ENCODE measurements around the gene FAAH. TPM values are rescaled to one million over a fixed set of nuclear protein-coding genes. Genes with fewer than 3 reads are reported as not detected.

The FAAH gene
- total and polyA plus RNA-seq, 2 donors (not counting 1 experiment from before 2014, with no cell fraction given), result 0.61 to 1.7 TPM

- no peaks in the 10 kb centered on the region for H3K27me3 ChIP-seq (ENCODE audit: control insufficient read depth, insufficient read depth, low read length)
- H2AFZ ChIP-seq (ENCODE audit: low read length), result no peak overlapping the region
- TF ChIP-seq, protein P1, sequence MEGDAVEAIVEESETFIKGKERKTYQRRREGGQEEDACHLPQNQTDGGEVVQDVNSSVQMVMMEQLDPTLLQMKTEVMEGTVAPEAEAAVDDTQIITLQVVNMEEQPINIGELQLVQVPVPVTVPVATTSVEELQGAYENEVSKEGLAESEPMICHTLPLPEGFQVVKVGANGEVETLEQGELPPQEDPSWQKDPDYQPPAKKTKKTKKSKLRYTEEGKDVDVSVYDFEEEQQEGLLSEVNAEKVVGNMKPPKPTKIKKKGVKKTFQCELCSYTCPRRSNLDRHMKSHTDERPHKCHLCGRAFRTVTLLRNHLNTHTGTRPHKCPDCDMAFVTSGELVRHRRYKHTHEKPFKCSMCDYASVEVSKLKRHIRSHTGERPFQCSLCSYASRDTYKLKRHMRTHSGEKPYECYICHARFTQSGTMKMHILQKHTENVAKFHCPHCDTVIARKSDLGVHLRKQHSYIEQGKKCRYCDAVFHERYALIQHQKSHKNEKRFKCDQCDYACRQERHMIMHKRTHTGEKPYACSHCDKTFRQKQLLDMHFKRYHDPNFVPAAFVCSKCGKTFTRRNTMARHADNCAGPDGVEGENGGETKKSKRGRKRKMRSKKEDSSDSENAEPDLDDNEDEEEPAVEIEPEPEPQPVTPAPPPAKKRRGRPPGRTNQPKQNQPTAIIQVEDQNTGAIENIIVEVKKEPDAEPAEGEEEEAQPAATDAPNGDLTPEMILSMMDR (conservative IDR thresholded peaks at IDR 0.05 in 1 of 2, IDR thresholded peaks at IDR 0.05 in 1 of 2; ENCODE audit: low read depth in 1 of 2, low read length in 2 of 2), result no peak
- no peak for TF ChIP-seq EZH2 (IDR thresholded peaks at IDR 0.05; ENCODE audit: low read length, missing control alignments)
- H3K79me2 ChIP-seq (ENCODE audit: control insufficient read depth, insufficient read depth, low read length), result no peaks in the 10 kb centered on the region
- H3K9ac ChIP-seq (ENCODE audit: insufficient read depth, low read length), result no peak overlapping the region
- H3K9me3 ChIP-seq (ENCODE audit: control insufficient read depth, insufficient read depth, low read depth, low read length), result no peaks in the 10 kb centered on the region
- no peak overlapping the region for H3K27ac ChIP-seq (ENCODE audit: insufficient read depth, low read length)
- H4K20me1 ChIP-seq (ENCODE audit: control insufficient read depth, extremely low read depth, insufficient read depth, low read length), result no peaks in the 10 kb centered on the region
- H3K4me2 ChIP-seq (ENCODE audit: extremely low read depth, insufficient read depth, low read length), result no peak overlapping the region
- H3K4me3 ChIP-seq (replicated peaks in 1 of 4; ENCODE audit: control extremely low read depth in 1 of 4, insufficient read depth in 1 of 4, low read depth in 3 of 4, low read length in 4 of 4), result no peak overlapping the region
- no peak for DNase-seq (ENCODE audit: low read depth in 2 of 2)
- H3K36me3 ChIP-seq (ENCODE audit: control insufficient read depth, insufficient read depth, low read length), result no peaks in the 10 kb centered on the region
- no peaks in the 10 kb centered on the region for H3K4me1 ChIP-seq (ENCODE audit: control insufficient read depth, extremely low read depth, insufficient read depth, low read length)
Observed at GRCh38 chr1:46423574-46424240, 29.6 kb downstream of the FAAH start.

- Histone ChIP-seq H4K20me1 (ENCODE audit: control insufficient read depth, extremely low read depth, insufficient read depth, low read length) (no peaks in the 10 kb centered on the region), H3K27me3 (ENCODE audit: control insufficient read depth, insufficient read depth, low read length) (no peaks in the 10 kb centered on the region), H3K4me2 (ENCODE audit: extremely low read depth, insufficient read depth, low read length) (no peak overlapping the region), H3K27ac (ENCODE audit: insufficient read depth, low read length) (no peak overlapping the region), H3K4me1 (ENCODE audit: control insufficient read depth, extremely low read depth, insufficient read depth, low read length) (no peaks in the 10 kb centered on the region), H3K4me3 (replicated peaks in 1 of 4; ENCODE audit: control extremely low read depth in 1 of 4, insufficient read depth in 1 of 4, low read depth in 3 of 4, low read length in 4 of 4) (no peak overlapping the region), H3K36me3 (ENCODE audit: control insufficient read depth, insufficient read depth, low read length) (no peaks in the 10 kb centered on the region), H3K9me3 (ENCODE audit: control insufficient read depth, insufficient read depth, low read depth, low read length) (no peaks in the 10 kb centered on the region), H3K9ac (ENCODE audit: insufficient read depth, low read length) (no peak overlapping the region), H2AFZ (ENCODE audit: low read length) (no peak overlapping the region), H3K79me2 (ENCODE audit: control insufficient read depth, insufficient read depth, low read length) (no peaks in the 10 kb centered on the region)
- no peak for DNase-seq (ENCODE audit: low read depth in 2 of 2)
- TF ChIP-seq EZH2 (IDR thresholded peaks at IDR 0.05; ENCODE audit: low read length, missing control alignments), result no peak
- TF ChIP-seq, protein P1 (conservative IDR thresholded peaks at IDR 0.05 in 1 of 2, IDR thresholded peaks at IDR 0.05 in 1 of 2; ENCODE audit: low read depth in 1 of 2, low read length in 2 of 2), result no peak
Observed at GRCh38 chr1:46424730-46425129, 30.6 kb downstream of the FAAH start.

- TF ChIP-seq, protein P1 (conservative IDR thresholded peaks at IDR 0.05 in 1 of 2, IDR thresholded peaks at IDR 0.05 in 1 of 2; ENCODE audit: low read depth in 1 of 2, low read length in 2 of 2), result no peak
- no peak for TF ChIP-seq EZH2 (IDR thresholded peaks at IDR 0.05; ENCODE audit: low read length, missing control alignments)
- H3K9me3 ChIP-seq (ENCODE audit: control insufficient read depth, insufficient read depth, low read depth, low read length), result no peaks in the 10 kb centered on the region
- no peak overlapping the region for H3K4me3 ChIP-seq (replicated peaks in 1 of 4; ENCODE audit: control extremely low read depth in 1 of 4, insufficient read depth in 1 of 4, low read depth in 3 of 4, low read length in 4 of 4)
- H4K20me1 ChIP-seq (ENCODE audit: control insufficient read depth, extremely low read depth, insufficient read depth, low read length), result no peaks in the 10 kb centered on the region
- no peak overlapping the region for H3K4me2 ChIP-seq (ENCODE audit: extremely low read depth, insufficient read depth, low read length)
- H3K79me2 ChIP-seq (ENCODE audit: control insufficient read depth, insufficient read depth, low read length), result no peaks in the 10 kb centered on the region
- H3K36me3 ChIP-seq (ENCODE audit: control insufficient read depth, insufficient read depth, low read length), result no peaks in the 10 kb centered on the region
- H2AFZ ChIP-seq (ENCODE audit: low read length), result no peak overlapping the region
- no peak for DNase-seq (ENCODE audit: low read depth in 2 of 2)
- no peaks in the 10 kb centered on the region for H3K4me1 ChIP-seq (ENCODE audit: control insufficient read depth, extremely low read depth, insufficient read depth, low read length)
- no peaks in the 10 kb centered on the region for H3K27me3 ChIP-seq (ENCODE audit: control insufficient read depth, insufficient read depth, low read length)
- no peak overlapping the region for H3K9ac ChIP-seq (ENCODE audit: insufficient read depth, low read length)
- H3K27ac ChIP-seq (ENCODE audit: insufficient read depth, low read length), result no peak overlapping the region
Observed at GRCh38 chr1:46425726-46426125, 31.6 kb downstream of the FAAH start.
